Colonic mucosa (tissue), 4 donors: Measurements from ENCODE around the gene ZIC5. TPM values are rescaled to one million over a fixed set of nuclear protein-coding genes. Genes with fewer than 3 reads are reported as not detected.
"Not testable (repeated sequence)": the region's sequence is repeated elsewhere in the genome, so short reads cannot be mapped to it uniquely, and the experiment has no call there.

ENCODE experiments used
- DNase-seq: peaks from one replicate; pipeline ENCODE4 v3.0.0-alpha.2; 2020
- H3K27ac ChIP-seq: fragments of 200-600 bp; one replicate; pipeline ENCODE4 v1.8.0; 2021
- H3K27me3 ChIP-seq: fragments of 200-600 bp; one replicate; pipeline ENCODE4 v1.8.0; 2021
- H3K36me3 ChIP-seq: fragments of 200-600 bp; one replicate; pipeline ENCODE4 v1.8.0; 2021
- H3K4me1 ChIP-seq: fragments of 200-600 bp; one replicate; pipeline ENCODE4 v1.8.0; 2021; ENCODE audit warnings: mild to moderate bottlenecking
- H3K4me3 ChIP-seq: fragments of 200-600 bp; one replicate; pipeline ENCODE4 v1.8.0; 2021
- H3K9ac ChIP-seq, 2 donors: one replicate each; pipeline ENCODE4 v1.7.0; 2013; ENCODE audit warnings: control low read depth in 2 of 2, low read depth in 2 of 2, low read length in 2 of 2
- H3K9me3 ChIP-seq: fragments of 200-600 bp; one replicate; pipeline ENCODE4 v1.8.0; 2021
- CTCF ChIP-seq: fragments of 200-600 bp; IDR thresholded peaks from one replicate; pipeline ENCODE4 v1.8.0; 2022; ENCODE audit warnings: antibody characterized with exemption, mild to moderate bottlenecking
- intact Hi-C: fragments of 100-400 bp; cut with DNase I; formaldehyde crosslinking; loops from one replicate; pipeline ENCODE4 v1.14.1; 2022
- total RNA-seq, 2 donors: library from RNA; stranded (reverse); fragmentation: NEBNext Ultra II Directional in 1 of 2; extraction: Animal tissue kit (Norgen Biotek cat#: 25700) in 1 of 2; gene quantifications; one replicate each; pipeline ENCODE4 v1.2.1, GENCODE V29; 2021
- donor health status: healthy.
- donor health status: DM: no; HTN: no; CAD: no.
- donor health status: DM: no; HTN: no; CAD: no.

Gene ZIC5
- total RNA-seq, 2 donors from 2014 or later: 0.10 TPM; not detected in 1

GRCh38 chr13:99953138-99953755, 18.3 kb downstream of the ZIC5 start:
- no peak for TF ChIP-seq CTCF
- Histone ChIP-seq H3K4me1 (peaks cover 13% of the 10 kb centered on the region), H3K36me3 (no peaks in the 10 kb centered on the region), H3K27me3 (peaks cover 48% of the 10 kb centered on the region), H3K9me3 (no peaks in the 10 kb centered on the region), H3K4me3 (no peak overlapping the region), H3K9ac (no peak overlapping the region), H3K27ac (no peak overlapping the region)
- intact Hi-C loops: no loop called here
- no peak for DNase-seq

GRCh38 chr13:99951666-99952065, 19.9 kb downstream of the ZIC5 start:
- peaks cover 32% of the 10 kb centered on the region for H3K27me3 ChIP-seq
- H3K4me3 ChIP-seq, DNase-seq, H3K27ac ChIP-seq, H3K36me3 ChIP-seq, intact Hi-C loops, H3K9me3 ChIP-seq, H3K9ac ChIP-seq, H3K4me1 ChIP-seq: not testable (repeated sequence)

- no peak for DNase-seq
- intact Hi-C loops: no loop called here
- no peak for TF ChIP-seq CTCF
- H3K9ac ChIP-seq: no peak overlapping the region
- no peak overlapping the region for H3K27ac ChIP-seq
- peaks cover 14% of the 10 kb centered on the region for H3K27me3 ChIP-seq
- H3K4me3 ChIP-seq: no peak overlapping the region
- no peaks in the 10 kb centered on the region for H3K36me3 ChIP-seq
- H3K9me3 ChIP-seq: no peaks in the 10 kb centered on the region
- no peaks in the 10 kb centered on the region for H3K4me1 ChIP-seq
These were observed 21.7 kb downstream of the ZIC5 start for GRCh38 chr13:99949679-99950413.

GRCh38 chr13:99948907-99949678, 22.5 kb downstream of the ZIC5 start:
- Histone ChIP-seq H3K9ac (no peak overlapping the region), H3K27me3 (peaks cover 10% of the 10 kb centered on the region), H3K4me1 (no peaks in the 10 kb centered on the region), H3K36me3 (no peaks in the 10 kb centered on the region), H3K27ac (no peak overlapping the region), H3K4me3 (no peak overlapping the region), H3K9me3 (no peaks in the 10 kb centered on the region)
- intact Hi-C loops: no loop called here
- peak; percentile 59 for DNase-seq
- no peak for TF ChIP-seq CTCF

- Histone ChIP-seq H3K36me3 (no peaks in the 10 kb centered on the region), H3K9ac (no peak overlapping the region), H3K9me3 (no peaks in the 10 kb centered on the region), H3K4me3 (no peak overlapping the region), H3K27ac (no peak overlapping the region), H3K27me3 (peaks cover 5% of the 10 kb centered on the region), H3K4me1 (no peaks in the 10 kb centered on the region)
- TF ChIP-seq CTCF: no peak
- intact Hi-C loops: no loop called here
- no peak for DNase-seq
These were observed 23.2 kb downstream of the ZIC5 start for GRCh38 chr13:99948411-99948810.
